K562 (cell line): Measurements from ENCODE around the gene DLAT. TPM values are rescaled to one million over a fixed set of nuclear protein-coding genes. Genes with fewer than 3 reads are reported as not detected.

Experiments
- CCNT2 ChIP-seq: IDR thresholded peaks from 2 replicates; pipeline ENCODE4 v1.6.1; 2011; ENCODE audit warnings: borderline replicate concordance, low read depth, mild to moderate bottlenecking, moderate library complexity, mixed read lengths, low read length; ENCODE audit not compliant: insufficient read length; ENCODE audit errors: extremely low read depth
- COPS2 ChIP-seq: fragments of 450-650 bp; conservative IDR thresholded peaks from 2 replicates; pipeline ENCODE4 v1.6.1; 2016; ENCODE audit warnings: mild to moderate bottlenecking, moderate library complexity
- HMGXB4 ChIP-seq: sonication (generic); formaldehyde crosslinking; IDR thresholded peaks from 2 replicates; pipeline ENCODE4 v1.8.1; 2023; ENCODE audit warnings: mild to moderate bottlenecking, missing genetic modification reagents
- KDM5B ChIP-seq: fragments of 200-600 bp; sonication (generic); IDR thresholded peaks from 2 replicates; pipeline ENCODE4 v1.6.1; 2012; ENCODE audit warnings: low read depth, mild to moderate bottlenecking, moderate library complexity, low read length, control low read depth, inconsistent platforms; ENCODE audit not compliant: insufficient replicate concordance
- LCOR ChIP-seq: sonication (generic); formaldehyde crosslinking; IDR thresholded peaks from 2 replicates; pipeline ENCODE4 v1.8.0; 2022; ENCODE audit warnings: mild to moderate bottlenecking, missing genetic modification reagents
- MAFG ChIP-seq: fragments of 450-650 bp; conservative IDR thresholded peaks from 2 replicates; pipeline ENCODE4 v1.6.1; 2016; ENCODE audit warnings: missing genetic modification characterization, missing compliant biosample characterization
- MEF2D ChIP-seq: conservative IDR thresholded peaks from 2 replicates; pipeline ENCODE4 v1.6.1; 2016; ENCODE audit warnings: low read depth, missing genetic modification characterization, missing compliant biosample characterization
- NELFE ChIP-seq: IDR thresholded peaks from 2 replicates; pipeline ENCODE4 v1.6.1; 2011; ENCODE audit warnings: mild to moderate bottlenecking; ENCODE audit not compliant: insufficient read depth, insufficient read length
- POLR2G ChIP-seq: fragments of 200-400 bp; formaldehyde crosslinking; IDR thresholded peaks from 2 replicates; pipeline ENCODE4 v1.6.1; 2017; ENCODE audit warnings: low read depth, mild to moderate bottlenecking, antibody characterized with exemption, low read length, moderate library complexity
- RBM39 ChIP-seq: fragments of 200-400 bp; formaldehyde crosslinking; optimal IDR thresholded peaks from 2 replicates; pipeline ENCODE3; 2018; ENCODE audit warnings: low read depth, low read length
- THRB ChIP-seq: fragments of 450-650 bp; formaldehyde crosslinking; conservative IDR thresholded peaks from 2 replicates; pipeline ENCODE4 v1.4.0; 2022; ENCODE audit warnings: mild to moderate bottlenecking, missing genetic modification characterization
- ZBTB2 ChIP-seq: fragments of 450-650 bp; IDR thresholded peaks from 2 replicates; pipeline ENCODE4 v1.6.1; 2016; ENCODE audit warnings: antibody characterized with exemption
- ZNF431 ChIP-seq: sonication (generic); formaldehyde crosslinking; IDR thresholded peaks from 2 replicates; pipeline ENCODE4 v1.8.0; 2022; ENCODE audit warnings: mild to moderate bottlenecking, missing genetic modification reagents
- ZNF583 ChIP-seq: fragments of 250-450 bp; sonication (Bioruptor Pico); IDR thresholded peaks from 2 replicates; pipeline ENCODE4 v1.4.0; 2020
- ZNF592 ChIP-seq: fragments of 450-650 bp; IDR thresholded peaks from 2 replicates; pipeline ENCODE4 v1.6.1; 2017; ENCODE audit warnings: antibody characterized with exemption, mild to moderate bottlenecking
- polyA plus RNA-seq, 8 experiments: library from polyadenylated mRNA; depleted of rRNA in 4 of 8; stranded (reverse) in 5 of 8; unstranded in 3 of 8; fragments of >200 nt; fragmentation: Nextera tagmentation in 2 of 8; fragmentation: Illumina TruSeq in 1 of 8; extraction: Ambion mirVana in 2 of 8; extraction: Trizol in 1 of 8; gene quantifications; 2 replicates each; pipeline versions ENCODE4 v1.2.1 to v1.2.3, GENCODE V29; 2011 to 2014; ENCODE audit warnings: inconsistent platforms in 1 of 8, missing spikeins in 1 of 8
- total RNA-seq, 7 experiments: library from RNA; depleted of rRNA in 6 of 7; stranded (reverse); fragments of >200 nt in 6 of 7; fragmentation: Illumina TruSeq in 2 of 7; extraction: Trizol in 2 of 7; gene quantifications; 2 replicates each; pipeline versions ENCODE4 v1.2.1 to v1.2.3, GENCODE V29; 2011 to 2021; ENCODE audit warnings: low replicate concordance in 1 of 7

DLAT gene
- total and polyA plus RNA-seq, 9 of the 15 experiments (the other 6 are each of a cell fraction or from before 2014, with no cell fraction given) = 41.7 to 152 (median 105) TPM

GRCh38 chr11:112086422-112087191 is 61.4 kb downstream of the DLAT start, which contains the start of the genes SDHD and TIMM8B (continued):
- TF ChIP-seq HMGXB4 (CRISPR knock-in tag) (peak; percentile 76; the same call in 1 of the 2 replicates), ZNF583 (CRISPR knock-in tag) (no peak), LCOR (peak; percentile 24; the same call in 1 of the 2 replicates), KDM5B (peak; percentile 87), MAFG (tag) (no peak), ZNF592 (0 out of 2 replicates have a peak, but pooled peaks have one; percentile 10), NELFE (no peak), POLR2G (peak; percentile 97), MEF2D (tag) (0 out of 2 replicates have a peak, but pooled peaks have one; percentile 10), COPS2 (no peak), CCNT2 (peak; percentile 42), ZNF431 (CRISPR knock-in tag) (peak; percentile 15; the same call in 1 of the 2 replicates), ZBTB2 (peak; percentile 99), THRB (0 out of 2 replicates have a peak, but pooled peaks have one; percentile 1), RBM39 (peak; percentile 42)
